ENCODE results near the gene QTRT2. TPM values are rescaled to one million over a fixed set of nuclear protein-coding genes. Genes with fewer than 3 reads are reported as not detected.

Gene QTRT2
- total and polyA plus RNA-seq, 9 of the 15 experiments (the other 6 are each of a cell fraction or from before 2014, with no cell fraction given): 10.2 to 25.1 (median 17.3) TPM

GRCh38 chr3:114120211-114120610, 63.7 kb downstream of the QTRT2 start:
- no peak for TF ChIP-seq TEAD2 (tag; IDR thresholded peaks at IDR 0.05)
- TF ChIP-seq SIN3B (IDR thresholded peaks at IDR 0.05; ENCODE audit: low read depth): no peak
- TF ChIP-seq MEF2A (IDR thresholded peaks at IDR 0.05; ENCODE audit: control insufficient read depth, low read depth, low read length): no peak
- TF ChIP-seq, protein P1, sequence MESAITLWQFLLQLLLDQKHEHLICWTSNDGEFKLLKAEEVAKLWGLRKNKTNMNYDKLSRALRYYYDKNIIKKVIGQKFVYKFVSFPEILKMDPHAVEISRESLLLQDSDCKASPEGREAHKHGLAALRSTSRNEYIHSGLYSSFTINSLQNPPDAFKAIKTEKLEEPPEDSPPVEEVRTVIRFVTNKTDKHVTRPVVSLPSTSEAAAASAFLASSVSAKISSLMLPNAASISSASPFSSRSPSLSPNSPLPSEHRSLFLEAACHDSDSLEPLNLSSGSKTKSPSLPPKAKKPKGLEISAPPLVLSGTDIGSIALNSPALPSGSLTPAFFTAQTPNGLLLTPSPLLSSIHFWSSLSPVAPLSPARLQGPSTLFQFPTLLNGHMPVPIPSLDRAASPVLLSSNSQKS (CRISPR knock-in tag; IDR thresholded peaks at IDR 0.05): no peak
- TF ChIP-seq NFIC (IDR thresholded peaks at IDR 0.05): no peak
- TF ChIP-seq, protein P2, sequence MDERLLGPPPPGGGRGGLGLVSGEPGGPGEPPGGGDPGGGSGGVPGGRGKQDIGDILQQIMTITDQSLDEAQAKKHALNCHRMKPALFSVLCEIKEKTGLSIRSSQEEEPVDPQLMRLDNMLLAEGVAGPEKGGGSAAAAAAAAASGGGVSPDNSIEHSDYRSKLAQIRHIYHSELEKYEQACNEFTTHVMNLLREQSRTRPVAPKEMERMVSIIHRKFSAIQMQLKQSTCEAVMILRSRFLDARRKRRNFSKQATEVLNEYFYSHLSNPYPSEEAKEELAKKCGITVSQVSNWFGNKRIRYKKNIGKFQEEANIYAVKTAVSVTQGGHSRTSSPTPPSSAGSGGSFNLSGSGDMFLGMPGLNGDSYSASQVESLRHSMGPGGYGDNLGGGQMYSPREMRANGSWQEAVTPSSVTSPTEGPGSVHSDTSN (CRISPR knock-in tag; IDR thresholded peaks at IDR 0.05; ENCODE audit: low read depth): no peak
- TF ChIP-seq, protein P2 (tag; conservative IDR thresholded peaks at IDR 0.05; ENCODE audit: low read depth): no peak
- TF ChIP-seq RFX7 (CRISPR knock-in tag; IDR thresholded peaks at IDR 0.05): no peak
- Histone ChIP-seq H3K4me3 (no peak overlapping the region), H3K9me3 (replicated peaks; ENCODE audit: control insufficient read depth, insufficient read depth, low read depth, low read length) (no peaks in the 10 kb centered on the region), H3K4me1 (replicated peaks in 1 of 2; ENCODE audit: control insufficient read depth in 2 of 2, insufficient read depth in 2 of 2, low read length in 2 of 2) (no peaks in the 10 kb centered on the region), H3K9ac (ENCODE audit: insufficient read depth in 1 of 2, low read depth in 2 of 2, low read length in 2 of 2) (no peak overlapping the region), H3K79me2 (ENCODE audit: control insufficient read depth, insufficient read depth, low read length) (no peaks in the 10 kb centered on the region), H3K36me3 (ENCODE audit: control insufficient read depth, insufficient read depth, low read length) (no peaks in the 10 kb centered on the region), H4K20me1 (replicated peaks; ENCODE audit: control insufficient read depth, insufficient read depth, low read length) (no peaks in the 10 kb centered on the region), H3K27ac (ENCODE audit: extremely low read depth, low read depth, low read length) (no peak overlapping the region), H3K9me1 (ENCODE audit: control insufficient read depth, insufficient read depth, low read length) (no peaks in the 10 kb centered on the region), H3K4me2 (ENCODE audit: insufficient read depth, low read length) (no peak overlapping the region), H2AFZ (ENCODE audit: low read depth, low read length) (no peak overlapping the region), H3K27me3 (ENCODE audit: control insufficient read depth in 2 of 2, insufficient read depth in 2 of 2, low read length in 2 of 2) (peaks cover 0 to 6% of the 10 kb centered on the region in 2 experiments; a peak in 2 of 5 replicates)
- WGBS (ENCODE audit: insufficient coverage, low coverage, missing lambda C conversion rate): 3% methylated on average over 3 of the region's 3 CpGs
- ChIA-PET POLR2A (no interaction called here), CTCF (ENCODE audit: low intra/inter-chr PET ratio) (no interaction called here)
- in situ Hi-C loops (cut with MboI) (no loop called here), intact Hi-C loops (cut with micrococcal nuclease) (no loop called here)
- FAIRE-seq: no peak
- BruUV-seq (replicated peaks): no TSS peak
- no peak for DNase-seq (ENCODE audit: extremely low read depth in 1 of 4, low spot score in 3 of 4)
- no peak for ATAC-seq

Data from K562 (cell line).